OCI-LY7 (cell line): ENCODE results near the gene TFPT. TPM values are rescaled to one million over a fixed set of nuclear protein-coding genes. Genes with fewer than 3 reads are reported as not detected.
A peak's percentile ranks its signal among the peaks of the same experiment; 100 is the strongest.
"Not testable (repeated sequence)": the region's sequence is repeated elsewhere in the genome, so short reads cannot be mapped to it uniquely, and the experiment has no call there.

ENCODE experiments used
- BruUV-seq: library from RNA; stranded (reverse); fragments of 400-500 nt; replicated peaks from 2 replicates; lab custom pipeline; 2021; lab: Mats Ljungman, UMichigan
- CTCF ChIA-PET: fragments of 300-600 bp; sonication (Branson Sonifier 250); formaldehyde crosslinking; loops from one replicate; lab custom pipeline; 2022; ENCODE audit warnings: antibody characterized with exemption; ENCODE audit not compliant: unreplicated experiment; lab: Charles Lee
- POLR2A ChIA-PET: fragments of 300-600 bp; sonication (Branson Sonifier 250); formaldehyde crosslinking; loops from one replicate; lab custom pipeline; 2022; ENCODE audit warnings: antibody characterized with exemption; lab: Charles Lee
- DNase-seq: peaks from one replicate; pipeline ENCODE4 v3.0.0-alpha.2; 2015; ENCODE audit warnings: low spot score
- H2AFZ ChIP-seq: fragments of 200-600 bp; sonication (generic), shearing (Covaris generic); 2 replicates; pipeline ENCODE4 v1.6.1; 2014; ENCODE audit warnings: mild to moderate bottlenecking, antibody characterized with exemption, low read length, moderate library complexity
- H3K27ac ChIP-seq: fragments of 200-600 bp; sonication (generic); 2 replicates; pipeline ENCODE4 v1.5.1; 2014; ENCODE audit warnings: mixed run types, low read depth, mild to moderate bottlenecking, moderate library complexity, low read length, inconsistent platforms; ENCODE audit not compliant: poor library complexity, severe bottlenecking
- H3K36me3 ChIP-seq: fragments of 200-600 bp; sonication (generic); 2 replicates; pipeline ENCODE4 v1.6.1; 2014; ENCODE audit warnings: mild to moderate bottlenecking, antibody characterized with exemption, low read length, moderate library complexity, mixed read lengths; ENCODE audit not compliant: insufficient read depth
- H3K4me1 ChIP-seq: fragments of 200-600 bp; sonication (generic); 2 replicates; pipeline ENCODE4 v1.5.1; 2014; ENCODE audit warnings: mild to moderate bottlenecking, low read length; ENCODE audit not compliant: insufficient read depth, poor library complexity, severe bottlenecking
- H3K4me2 ChIP-seq: fragments of 200-600 bp; sonication (generic); 2 replicates; pipeline ENCODE4 v1.6.1; 2014; ENCODE audit warnings: mild to moderate bottlenecking, low read length
- H3K4me3 ChIP-seq: fragments of 200-600 bp; sonication (generic); 2 replicates; pipeline ENCODE4 v1.5.1; 2014; ENCODE audit warnings: mild to moderate bottlenecking, low read depth, low read length; ENCODE audit not compliant: poor library complexity, severe bottlenecking
- H3K79me2 ChIP-seq: fragments of 200-600 bp; sonication (generic); 2 replicates; pipeline ENCODE4 v1.6.1; 2016; ENCODE audit warnings: low read depth, mild to moderate bottlenecking, low read length, moderate library complexity, mixed read lengths; ENCODE audit not compliant: insufficient read depth
- H3K9me2 ChIP-seq: fragments of 200-600 bp; sonication (generic); 2 replicates; pipeline ENCODE4 v1.6.1; 2016; ENCODE audit warnings: mild to moderate bottlenecking, low read length, mixed read lengths; ENCODE audit not compliant: insufficient read depth
- H3K9me3 ChIP-seq: fragments of 200-600 bp; sonication (generic); 2 replicates; pipeline ENCODE4 v1.6.1; 2014; ENCODE audit warnings: mild to moderate bottlenecking, mixed run types, low read length, mixed read lengths
- H4K20me1 ChIP-seq: fragments of 200-600 bp; sonication (generic); 2 replicates; pipeline ENCODE4 v1.6.1; 2014; ENCODE audit warnings: mild to moderate bottlenecking, antibody characterized with exemption, low read length, moderate library complexity, mixed read lengths; ENCODE audit not compliant: insufficient read depth
- CTCF ChIP-seq: fragments of 200-600 bp; sonication (generic); conservative IDR thresholded peaks from 2 replicates; pipeline ENCODE4 v1.5.1; 2014; ENCODE audit warnings: mild to moderate bottlenecking, antibody characterized with exemption, low read length, moderate library complexity, mixed read lengths
- EZH2phosphoT487 ChIP-seq: fragments of 200-600 bp; sonication (generic); IDR thresholded peaks from 2 replicates; pipeline ENCODE4 v1.6.1; 2018; ENCODE audit warnings: low read depth, borderline replicate concordance, mild to moderate bottlenecking, mixed run types, antibody characterized with exemption, low read length, moderate library complexity, mixed read lengths
- intact Hi-C: fragments of 100-400 bp; cut with micrococcal nuclease; formaldehyde crosslinking; loops from one replicate; pipeline ENCODE4 v1.10.0; 2022; ENCODE audit not compliant: unreplicated experiment
- total RNA-seq, 2 experiments: library from RNA; depleted of rRNA in 1 of 2; stranded (reverse); fragments of >200 nt in 1 of 2; shearing (Covaris generic) in 1 of 2; gene quantifications; 2 replicates each; pipeline ENCODE4 v1.2.3, GENCODE V29; 2014 to 2022

Gene TFPT
- total RNA-seq, 2 experiments from 2014 or later, result 17.2 to 20.2 TPM

GRCh38 chr19:54102421-54103169 lies 12.9 kb downstream of the TFPT start, which contains the start of gene NDUFA3:
NDUFA3 (plus strand) TSS chr19:54102855; CDS start chr19:54102879, 24 bp downstream.
- peak within 1 kb of the TSS; percentile 94 for H3K4me3 ChIP-seq
- BruUV-seq, result no TSS peak

GRCh38 chr19:54100561-54100960 lies 14.9 kb downstream of the TFPT start, which contains the start of gene OSCAR:
OSCAR (minus strand) TSS chr19:54100803; CDS start chr19:54100792, 11 bp downstream.
- TF ChIP-seq CTCF (no peak), EZH2phosphoT487 (no peak)
- no TSS peak for BruUV-seq
- H3K9me3 ChIP-seq, result no peaks in the 10 kb centered on the region
- POLR2A ChIA-PET, result no interaction called here
- no peak within 1 kb of the TSS for H3K27ac ChIP-seq
- no peak within 1 kb of the TSS for H2AFZ ChIP-seq
- H3K4me3 ChIP-seq, result no peak within 1 kb of the TSS
- peaks cover 28% of the 10 kb centered on the region for H3K4me1 ChIP-seq
- intact Hi-C loops, result no loop called here
- H3K79me2 ChIP-seq, result peaks cover 27% of the 10 kb centered on the region; the same call in 1 of the 2 replicates
- H3K4me2 ChIP-seq, result no peak within 1 kb of the TSS
- CTCF ChIA-PET, result no interaction called here
- peaks cover 6% of the 10 kb centered on the region for H3K36me3 ChIP-seq
- no peaks in the 10 kb centered on the region for H4K20me1 ChIP-seq
- no peak for DNase-seq
- H3K9me2 ChIP-seq, result no peaks in the 10 kb centered on the region

More at GRCh38 chr19:54102421-54103169, 12.9 kb downstream of the TFPT start, which contains the start of gene NDUFA3:
- ChIA-PET POLR2A (interaction anchor here (0.6 to 1.5 kb wide), 2 partner anchors 34 to 288 kb away, joined by 3 read pairs; no protein-coding TSS in a partner anchor), CTCF (no interaction called here)
- peak; percentile 99 for DNase-seq
- no peaks in the 10 kb centered on the region for H4K20me1 ChIP-seq
- intact Hi-C loops, result loop anchor here (1.0 to 2.0 kb wide), 2 partner anchors 35 to 56 kb away; partner anchors contain the start of genes CNOT3 and LENG1
- peak within 1 kb of the TSS; percentile 85 for H3K4me2 ChIP-seq
- TF ChIP-seq EZH2phosphoT487 (no peak), CTCF (no peak)
- no peaks in the 10 kb centered on the region for H3K9me2 ChIP-seq
- peaks cover 11% of the 10 kb centered on the region for H3K4me1 ChIP-seq
- no peaks in the 10 kb centered on the region for H3K9me3 ChIP-seq
- peaks cover 26% of the 10 kb centered on the region for H3K36me3 ChIP-seq
- H2AFZ ChIP-seq, result peak within 1 kb of the TSS; percentile 57
- H3K79me2 ChIP-seq, result peaks cover 27% of the 10 kb centered on the region; the same call in 1 of the 2 replicates
- peak within 1 kb of the TSS; percentile 24 for H3K27ac ChIP-seq

- H3K4me3 ChIP-seq, H3K9me3 ChIP-seq, H4K20me1 ChIP-seq, H3K9me2 ChIP-seq, POLR2A ChIA-PET, CTCF ChIA-PET, DNase-seq, H3K36me3 ChIP-seq, H3K27ac ChIP-seq, H2AFZ ChIP-seq, BruUV-seq, H3K4me2 ChIP-seq, intact Hi-C loops: not testable (repeated sequence)
- H3K79me2 ChIP-seq, result peaks cover 21% of the 10 kb centered on the region; the same call in 1 of the 2 replicates
- H3K4me1 ChIP-seq, result peaks cover 31% of the 10 kb centered on the region
These were observed 15.6 kb downstream of the TFPT start for GRCh38 chr19:54099903-54100255.
